ENCODE data around the gene GSTM4.
"Not testable (repeated sequence)": the region's sequence is repeated elsewhere in the genome, so short reads cannot be mapped to it uniquely, and the experiment has no call there.

- TF ChIP-seq, protein P1, sequence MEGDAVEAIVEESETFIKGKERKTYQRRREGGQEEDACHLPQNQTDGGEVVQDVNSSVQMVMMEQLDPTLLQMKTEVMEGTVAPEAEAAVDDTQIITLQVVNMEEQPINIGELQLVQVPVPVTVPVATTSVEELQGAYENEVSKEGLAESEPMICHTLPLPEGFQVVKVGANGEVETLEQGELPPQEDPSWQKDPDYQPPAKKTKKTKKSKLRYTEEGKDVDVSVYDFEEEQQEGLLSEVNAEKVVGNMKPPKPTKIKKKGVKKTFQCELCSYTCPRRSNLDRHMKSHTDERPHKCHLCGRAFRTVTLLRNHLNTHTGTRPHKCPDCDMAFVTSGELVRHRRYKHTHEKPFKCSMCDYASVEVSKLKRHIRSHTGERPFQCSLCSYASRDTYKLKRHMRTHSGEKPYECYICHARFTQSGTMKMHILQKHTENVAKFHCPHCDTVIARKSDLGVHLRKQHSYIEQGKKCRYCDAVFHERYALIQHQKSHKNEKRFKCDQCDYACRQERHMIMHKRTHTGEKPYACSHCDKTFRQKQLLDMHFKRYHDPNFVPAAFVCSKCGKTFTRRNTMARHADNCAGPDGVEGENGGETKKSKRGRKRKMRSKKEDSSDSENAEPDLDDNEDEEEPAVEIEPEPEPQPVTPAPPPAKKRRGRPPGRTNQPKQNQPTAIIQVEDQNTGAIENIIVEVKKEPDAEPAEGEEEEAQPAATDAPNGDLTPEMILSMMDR (IDR thresholded peaks at IDR 0.05; ENCODE audit: poor library complexity, severe bottlenecking) = not testable (repeated sequence)
- not testable (repeated sequence) for TF ChIP-seq POLR2AphosphoS5 (IDR thresholded peaks at IDR 0.05); TAF1 (IDR thresholded peaks at IDR 0.05; ENCODE audit: low read depth); EP300 (conservative IDR thresholded peaks at IDR 0.05; ENCODE audit: poor library complexity, severe bottlenecking); MXI1 (conservative IDR thresholded peaks at IDR 0.05; ENCODE audit: poor library complexity, severe bottlenecking); SMC3 (conservative IDR thresholded peaks at IDR 0.05; ENCODE audit: poor library complexity)
These were observed 29.5 kb downstream of the GSTM4 start for GRCh38 chr1:109685399-109685798.
